Osteocyte (in vitro differentiated cells): ENCODE results near the gene CAPZA2. TPM values are rescaled to one million over a fixed set of nuclear protein-coding genes. Genes with fewer than 3 reads are reported as not detected.

Experiments
- DNase-seq: peaks from one replicate; pipeline ENCODE4 v3.0.0; 2021; ENCODE audit warnings: mixed read lengths; ENCODE audit not compliant: unreplicated experiment; ENCODE audit errors: extremely low spot score
- H3K27ac Mint-ChIP-seq: one replicate; pipeline ENCODE4 v1.8.0; 2021; ENCODE audit warnings: mild to moderate bottlenecking, mixed read lengths; ENCODE audit not compliant: unreplicated experiment
- H3K27me3 Mint-ChIP-seq: one replicate; pipeline ENCODE4 v1.8.0; 2021; ENCODE audit warnings: mixed read lengths; ENCODE audit not compliant: unreplicated experiment
- H3K36me3 Mint-ChIP-seq: one replicate; pipeline ENCODE4 v1.8.0; 2021; ENCODE audit warnings: mixed read lengths; ENCODE audit not compliant: unreplicated experiment
- H3K4me1 Mint-ChIP-seq: one replicate; pipeline ENCODE4 v1.8.0; 2021; ENCODE audit warnings: mixed read lengths; ENCODE audit not compliant: unreplicated experiment
- H3K4me3 Mint-ChIP-seq: one replicate; pipeline ENCODE4 v1.8.0; 2021; ENCODE audit warnings: mild to moderate bottlenecking, moderate library complexity, mixed read lengths; ENCODE audit not compliant: unreplicated experiment
- H3K9me3 Mint-ChIP-seq: one replicate; pipeline ENCODE4 v1.8.0; 2021; ENCODE audit warnings: mixed read lengths; ENCODE audit not compliant: unreplicated experiment
- total RNA-seq: library from RNA; stranded (reverse); gene quantifications from 2 replicates; pipeline ENCODE4 v1.2.1, GENCODE V29; 2021
- TF ChIP-seq, protein P1 (sequence below): fragments of 200-600 bp; sonication (generic); IDR thresholded peaks from 2 replicates; pipeline ENCODE4 v1.5.0; 2021; ENCODE audit warnings: antibody characterized with exemption, mild to moderate bottlenecking, moderate library complexity

Gene CAPZA2
- total RNA-seq, 1 donor from 2014 or later: 194 TPM

DNA sequence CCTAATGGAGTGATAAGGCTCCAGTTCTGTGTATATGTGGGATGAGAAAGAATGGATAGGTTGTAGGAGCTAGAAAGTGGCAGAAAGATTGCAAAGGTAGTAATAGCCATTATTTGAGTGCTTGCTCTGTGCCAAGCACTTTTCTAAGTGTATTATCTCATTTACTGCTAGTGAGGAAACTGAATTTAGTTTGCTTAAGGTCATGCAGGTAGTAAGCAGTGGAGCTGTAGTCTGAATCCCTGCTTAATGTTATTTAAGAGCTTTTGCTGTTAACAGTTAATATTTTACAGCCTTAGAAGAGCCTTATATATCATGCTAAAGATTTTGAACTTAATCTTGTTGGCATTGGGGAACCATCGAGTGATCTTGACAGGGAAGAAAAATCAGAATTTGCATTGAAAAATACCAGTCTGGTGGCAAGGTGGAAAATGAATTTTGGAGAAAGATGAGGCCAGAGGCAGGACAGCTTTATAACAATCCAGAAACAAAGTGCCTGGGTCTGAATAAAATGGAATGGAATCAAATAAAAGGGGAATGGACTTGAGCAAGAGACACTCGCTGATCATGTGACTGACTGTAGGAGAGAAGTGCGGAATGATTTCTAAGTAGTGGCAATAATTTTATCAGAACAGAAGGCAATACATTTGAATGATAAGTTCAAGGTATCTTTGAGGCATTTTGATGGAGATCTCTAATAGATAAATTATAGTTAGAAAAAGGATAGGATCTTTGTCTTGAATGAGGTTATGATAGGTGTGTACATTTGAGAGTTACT, 15.2 kb downstream of the CAPZA2 start:
- peaks cover 7% of the 10 kb centered on the region for H3K36me3 Mint-ChIP-seq
- no peak overlapping the region for H3K27ac Mint-ChIP-seq
- no peak overlapping the region for H3K4me3 Mint-ChIP-seq
- H3K4me1 Mint-ChIP-seq: peaks cover 11% of the 10 kb centered on the region
- TF ChIP-seq, protein P1, sequence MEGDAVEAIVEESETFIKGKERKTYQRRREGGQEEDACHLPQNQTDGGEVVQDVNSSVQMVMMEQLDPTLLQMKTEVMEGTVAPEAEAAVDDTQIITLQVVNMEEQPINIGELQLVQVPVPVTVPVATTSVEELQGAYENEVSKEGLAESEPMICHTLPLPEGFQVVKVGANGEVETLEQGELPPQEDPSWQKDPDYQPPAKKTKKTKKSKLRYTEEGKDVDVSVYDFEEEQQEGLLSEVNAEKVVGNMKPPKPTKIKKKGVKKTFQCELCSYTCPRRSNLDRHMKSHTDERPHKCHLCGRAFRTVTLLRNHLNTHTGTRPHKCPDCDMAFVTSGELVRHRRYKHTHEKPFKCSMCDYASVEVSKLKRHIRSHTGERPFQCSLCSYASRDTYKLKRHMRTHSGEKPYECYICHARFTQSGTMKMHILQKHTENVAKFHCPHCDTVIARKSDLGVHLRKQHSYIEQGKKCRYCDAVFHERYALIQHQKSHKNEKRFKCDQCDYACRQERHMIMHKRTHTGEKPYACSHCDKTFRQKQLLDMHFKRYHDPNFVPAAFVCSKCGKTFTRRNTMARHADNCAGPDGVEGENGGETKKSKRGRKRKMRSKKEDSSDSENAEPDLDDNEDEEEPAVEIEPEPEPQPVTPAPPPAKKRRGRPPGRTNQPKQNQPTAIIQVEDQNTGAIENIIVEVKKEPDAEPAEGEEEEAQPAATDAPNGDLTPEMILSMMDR: no peak
- H3K27me3 Mint-ChIP-seq: no peaks in the 10 kb centered on the region
- H3K9me3 Mint-ChIP-seq: no peaks in the 10 kb centered on the region
- DNase-seq: no peak

DNA sequence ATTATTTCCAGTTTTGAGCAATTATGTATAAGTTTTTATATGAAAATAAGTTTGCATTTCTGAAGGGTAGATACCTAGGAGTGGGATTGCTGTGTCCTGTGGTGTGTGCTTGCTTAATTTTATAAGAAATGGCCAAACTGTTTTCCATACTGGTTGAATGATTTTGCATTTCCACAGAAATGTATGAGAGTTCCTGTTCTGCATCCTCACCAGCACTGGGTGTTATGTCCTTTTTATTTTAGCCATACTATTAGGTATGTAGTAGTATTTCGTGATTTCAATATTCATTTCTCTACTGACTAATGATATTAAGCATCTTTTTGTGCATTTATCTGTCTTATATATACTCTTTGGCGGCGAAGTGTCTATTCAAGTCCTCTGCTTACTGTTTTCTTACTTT, 22.3 kb downstream of the CAPZA2 start:
- H3K27me3 Mint-ChIP-seq: no peaks in the 10 kb centered on the region
- peaks cover 8% of the 10 kb centered on the region for H3K4me1 Mint-ChIP-seq
- H3K4me3 Mint-ChIP-seq: no peak overlapping the region
- DNase-seq: no peak
- peaks cover 26% of the 10 kb centered on the region for H3K36me3 Mint-ChIP-seq
- H3K9me3 Mint-ChIP-seq: peaks cover 10% of the 10 kb centered on the region
- TF ChIP-seq, protein P1: no peak
- H3K27ac Mint-ChIP-seq: no peak overlapping the region

DNA sequence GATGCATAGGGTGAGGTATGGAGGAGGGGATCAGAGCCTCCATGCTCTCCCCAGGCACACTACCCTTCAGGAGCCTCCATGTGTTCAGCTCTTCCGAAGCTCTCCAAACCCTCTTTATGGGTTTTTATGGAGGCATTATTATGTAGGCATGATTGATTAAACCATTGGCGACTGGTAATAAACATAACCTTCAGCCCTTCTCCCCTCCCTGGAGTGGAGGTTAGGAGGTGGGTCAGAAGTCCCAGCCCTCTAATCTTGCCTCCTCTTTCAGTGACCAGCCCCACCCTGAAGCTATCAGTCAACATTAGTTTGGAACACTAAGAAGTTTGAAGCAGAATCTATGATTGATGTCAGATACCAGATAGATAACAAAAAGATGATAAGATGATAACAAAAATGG, 23.3 kb downstream of the CAPZA2 start:
- H3K4me3 Mint-ChIP-seq: no peak overlapping the region
- H3K27ac Mint-ChIP-seq: no peak overlapping the region
- H3K4me1 Mint-ChIP-seq: peaks cover 8% of the 10 kb centered on the region
- H3K36me3 Mint-ChIP-seq: peaks cover 28% of the 10 kb centered on the region
- H3K9me3 Mint-ChIP-seq: peaks cover 10% of the 10 kb centered on the region
- no peak for DNase-seq
- H3K27me3 Mint-ChIP-seq: no peaks in the 10 kb centered on the region
- TF ChIP-seq, protein P1: no peak

DNA sequence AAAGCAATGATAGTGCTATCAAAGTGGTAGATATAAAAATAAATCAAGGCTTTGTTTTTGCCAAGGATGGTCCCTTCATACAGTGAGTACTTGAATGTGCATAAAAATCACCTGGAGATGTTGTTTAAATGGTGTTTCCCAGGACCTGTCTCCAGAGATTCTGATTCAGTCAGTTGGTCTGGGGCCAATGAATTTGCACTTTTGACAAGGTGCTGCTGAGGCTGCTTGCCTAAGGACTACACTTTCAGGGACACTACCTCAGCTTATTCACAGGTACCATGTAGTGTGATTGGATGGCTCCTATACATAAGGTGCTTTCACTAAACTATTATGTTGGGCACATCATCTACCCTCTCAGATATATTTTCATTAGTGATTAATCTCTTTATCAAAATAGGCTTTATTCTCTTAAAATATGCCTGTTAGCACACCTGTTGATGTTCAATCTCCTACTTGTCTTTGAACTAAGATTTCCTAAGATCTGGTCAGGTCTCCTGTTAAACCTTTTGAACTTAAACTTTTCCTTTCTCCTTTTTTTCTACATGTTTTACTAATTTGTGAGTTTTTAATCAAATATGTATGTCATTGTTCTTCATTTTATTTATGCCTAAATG, 24.3 kb downstream of the CAPZA2 start:
- H3K27ac Mint-ChIP-seq: no peak overlapping the region
- peaks cover 10% of the 10 kb centered on the region for H3K9me3 Mint-ChIP-seq
- peaks cover 26% of the 10 kb centered on the region for H3K36me3 Mint-ChIP-seq
- no peak overlapping the region for H3K4me3 Mint-ChIP-seq
- no peak for DNase-seq
- H3K27me3 Mint-ChIP-seq: no peaks in the 10 kb centered on the region
- TF ChIP-seq, protein P1: no peak
- peaks cover 4% of the 10 kb centered on the region for H3K4me1 Mint-ChIP-seq

DNA sequence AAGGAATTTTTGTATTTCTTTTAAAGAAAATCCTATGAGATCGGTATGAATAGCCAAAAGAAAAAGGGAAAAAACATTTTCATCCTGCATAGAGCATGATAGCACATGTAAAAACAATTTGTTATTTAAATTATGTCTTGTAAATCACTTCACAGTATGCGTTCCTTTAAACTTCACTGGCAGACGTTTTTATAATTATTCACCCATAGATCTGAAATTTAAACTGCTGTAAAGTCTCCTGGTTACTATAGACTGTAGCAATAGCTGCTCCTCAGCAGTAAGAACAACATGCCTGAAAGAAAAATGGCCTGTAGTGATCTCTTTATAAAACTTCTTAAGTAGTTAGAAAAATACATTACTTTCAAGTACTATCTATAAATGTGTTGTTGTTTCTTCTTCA, 26.5 kb downstream of the CAPZA2 start:
- H3K36me3 Mint-ChIP-seq: peaks cover 40% of the 10 kb centered on the region
- no peak for DNase-seq
- peaks cover 10% of the 10 kb centered on the region for H3K9me3 Mint-ChIP-seq
- H3K4me3 Mint-ChIP-seq: no peak overlapping the region
- H3K27ac Mint-ChIP-seq: no peak overlapping the region
- H3K27me3 Mint-ChIP-seq: no peaks in the 10 kb centered on the region
- H3K4me1 Mint-ChIP-seq: no peaks in the 10 kb centered on the region
- TF ChIP-seq, protein P1: no peak
